NOMO-1 treated with dmso at 0.1 percent for 144 hours (cell line): ENCODE measurements around the gene PHF19.

Source experiments
- DNase-seq: peaks from one replicate; lab custom pipeline; 2025; ENCODE audit not compliant: unreplicated experiment; lab: John Stamatoyannopoulos, UW

The PHF19 gene

GRCh38 chr9:120874226-120875194, 2.5 kb downstream of the PHF19 start:
- DNase-seq: no peak

GRCh38 chr9:120873512-120873911, 3.5 kb downstream of the PHF19 start:
- DNase-seq: no peak

GRCh38 chr9:120872791-120873502, 4.0 kb downstream of the PHF19 start:
- DNase-seq: no peak

GRCh38 chr9:120870206-120870605, 6.8 kb downstream of the PHF19 start:
- no peak for DNase-seq

- DNase-seq: no peak
Observed at GRCh38 chr9:120869726-120870125, 7.3 kb downstream of the PHF19 start.

- no peak for DNase-seq
Observed at GRCh38 chr9:120869360-120869687, 7.7 kb downstream of the PHF19 start.

- peak; percentile 95 for DNase-seq
Observed at GRCh38 chr9:120868676-120869359, 8.2 kb downstream of the PHF19 start.

GRCh38 chr9:120868339-120868675, 8.7 kb downstream of the PHF19 start:
- no peak for DNase-seq

GRCh38 chr9:120867676-120868338, 9.2 kb downstream of the PHF19 start:
- DNase-seq: no peak

GRCh38 chr9:120866651-120867050, 10.3 kb downstream of the PHF19 start:
- no peak for DNase-seq

GRCh38 chr9:120865809-120866208, 11.2 kb downstream of the PHF19 start:
- no peak for DNase-seq

- DNase-seq: no peak
Observed at GRCh38 chr9:120865176-120865575, 11.8 kb downstream of the PHF19 start.

- no peak for DNase-seq
Observed at GRCh38 chr9:120864719-120865118, 12.3 kb downstream of the PHF19 start.

- DNase-seq: no peak
Observed at GRCh38 chr9:120863833-120864232, 13.2 kb downstream of the PHF19 start.

GRCh38 chr9:120862452-120862851, 14.5 kb downstream of the PHF19 start:
- DNase-seq: no peak

- DNase-seq: no peak
Observed at GRCh38 chr9:120861935-120862334, 15.1 kb downstream of the PHF19 start.

GRCh38 chr9:120860083-120860482, 16.9 kb downstream of the PHF19 start:
- DNase-seq: no peak

- no peak for DNase-seq
Observed at GRCh38 chr9:120859361-120859760, 17.6 kb downstream of the PHF19 start.

GRCh38 chr9:120857902-120858301, 19.1 kb downstream of the PHF19 start:
- no peak for DNase-seq

- no peak for DNase-seq
Observed at GRCh38 chr9:120857481-120857880, 19.5 kb downstream of the PHF19 start.

- DNase-seq: no peak
Observed at GRCh38 chr9:120856700-120857099, 20.3 kb downstream of the PHF19 start.
